ENCODE data around the gene GDPD2. TPM values are rescaled to one million over a fixed set of nuclear protein-coding genes. Genes with fewer than 3 reads are reported as not detected.

The GDPD2 gene
- total and polyA plus RNA-seq, 2 of the 13 experiments (the other 11 are each of a cell fraction or from before 2014, with no cell fraction given): 0.04 to 0.08 TPM

DNA sequence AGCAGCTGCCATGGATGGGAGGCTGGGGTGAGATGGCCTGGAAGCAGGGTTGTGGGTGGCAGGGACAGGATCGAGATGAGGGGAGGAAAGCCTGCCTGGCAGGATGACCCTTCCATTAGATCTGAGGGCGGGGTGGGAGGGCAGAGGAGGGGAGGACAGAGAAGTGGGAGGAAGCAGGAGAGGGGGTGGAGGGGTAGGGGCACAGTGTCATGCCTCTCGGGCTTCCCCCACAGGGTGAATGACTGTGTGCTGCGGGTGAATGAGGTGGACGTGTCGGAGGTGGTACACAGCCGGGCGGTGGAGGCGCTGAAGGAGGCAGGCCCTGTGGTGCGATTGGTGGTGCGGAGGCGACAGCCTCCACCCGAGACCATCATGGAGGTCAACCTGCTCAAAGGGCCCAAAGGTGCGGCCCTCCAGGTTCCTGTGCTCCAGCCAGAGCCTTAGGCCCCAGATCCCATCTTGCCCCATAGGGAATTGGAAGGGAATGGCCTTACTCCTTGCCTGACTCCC lies 26.4 kb downstream of the GDPD2 start:
- H3K79me2 ChIP-seq (ENCODE audit: insufficient read depth, low read length): no peaks in the 10 kb centered on the region
- H3K9ac ChIP-seq (ENCODE audit: insufficient read depth, low read depth, low read length): no peak overlapping the region
- H3K4me2 ChIP-seq (ENCODE audit: low read depth, low read length): no peak overlapping the region
- FAIRE-seq (no peak), DNase-seq (ENCODE audit: low spot score) (no peak), ATAC-seq (no peak)
- H3K4me3 ChIP-seq (replicated peaks in 1 of 3; ENCODE audit: insufficient read depth in 1 of 3, low read depth in 2 of 3, low read length in 3 of 3): no peak overlapping the region
- no peaks in the 10 kb centered on the region for H3K9me3 ChIP-seq (ENCODE audit: low read length)
- ChIA-PET CTCF (ENCODE audit: low intra/inter-chr PET ratio, low total read pairs) (no interaction called here), POLR2A (no interaction called here)
- no peak overlapping the region for H3K27ac ChIP-seq (ENCODE audit: extremely low read length, insufficient read depth, low read length)
- BruUV-seq (replicated peaks): no TSS peak
- H3K36me3 ChIP-seq (replicated peaks in 1 of 2; ENCODE audit: control insufficient read depth in 1 of 2, insufficient read depth in 2 of 2, low read length in 2 of 2): no peaks in the 10 kb centered on the region
- intact Hi-C loops (cut with micrococcal nuclease; ENCODE audit: unreplicated experiment) (no loop called here), in situ Hi-C loops (cut with HindIII; ENCODE audit: extremely low pct_ligation_motif_present, low pct_unique_long_range_greater_than_20kb) (no loop called here)
- peaks cover 10% of the 10 kb centered on the region for H3K4me1 ChIP-seq (ENCODE audit: insufficient read depth, low read length)
- H4K20me1 ChIP-seq (ENCODE audit: insufficient read depth, low read length): no peaks in the 10 kb centered on the region
- no peak for TF ChIP-seq ELF4 (CRISPR knock-in tag; IDR thresholded peaks at IDR 0.05; ENCODE audit: borderline replicate concordance)
- TF ChIP-seq ZC3H4 (CRISPR knock-in tag; IDR thresholded peaks at IDR 0.05; ENCODE audit: borderline replicate concordance): no peak
- no peak for TF ChIP-seq RFX1 (IDR thresholded peaks at IDR 0.05)
- TF ChIP-seq, protein P1, sequence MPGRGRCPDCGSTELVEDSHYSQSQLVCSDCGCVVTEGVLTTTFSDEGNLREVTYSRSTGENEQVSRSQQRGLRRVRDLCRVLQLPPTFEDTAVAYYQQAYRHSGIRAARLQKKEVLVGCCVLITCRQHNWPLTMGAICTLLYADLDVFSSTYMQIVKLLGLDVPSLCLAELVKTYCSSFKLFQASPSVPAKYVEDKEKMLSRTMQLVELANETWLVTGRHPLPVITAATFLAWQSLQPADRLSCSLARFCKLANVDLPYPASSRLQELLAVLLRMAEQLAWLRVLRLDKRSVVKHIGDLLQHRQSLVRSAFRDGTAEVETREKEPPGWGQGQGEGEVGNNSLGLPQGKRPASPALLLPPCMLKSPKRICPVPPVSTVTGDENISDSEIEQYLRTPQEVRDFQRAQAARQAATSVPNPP (CRISPR knock-in tag; IDR thresholded peaks at IDR 0.05): no peak
- no peak for TF ChIP-seq SRF (IDR thresholded peaks at IDR 0.05; ENCODE audit: low read depth, low read length)
- TF ChIP-seq SIN3B (IDR thresholded peaks at IDR 0.05; ENCODE audit: low read length): no peak
- no peak for TF ChIP-seq MAFG (CRISPR knock-in tag; IDR thresholded peaks at IDR 0.05)
- no peak for TF ChIP-seq MIER3 (CRISPR knock-in tag; IDR thresholded peaks at IDR 0.05; ENCODE audit: borderline replicate concordance)
- TF ChIP-seq ZBTB21 (CRISPR knock-in tag; IDR thresholded peaks at IDR 0.05): no peak
- TF ChIP-seq ZNF615 (CRISPR knock-in tag; IDR thresholded peaks at IDR 0.05; ENCODE audit: borderline replicate concordance): no peak
- no peak overlapping the region for H2AFZ ChIP-seq (ENCODE audit: low read length)
- H3K27me3 ChIP-seq (ENCODE audit: control insufficient read depth in 1 of 2, insufficient read depth in 2 of 2, low read length in 2 of 2): peaks cover 1 to 9% of the 10 kb centered on the region in 2 experiments
- 38% methylated on average over 7 of the region's 14 CpGs for WGBS (ENCODE audit: low lambda C conversion rate)

Data from HepG2 (cell line).